IMR-90 (cell line): ENCODE measurements around the gene TNFRSF11A. TPM values are rescaled to one million over a fixed set of nuclear protein-coding genes. Genes with fewer than 3 reads are reported as not detected.

Source experiments
- ATAC-seq: fragments of 200-7000 bp; cut with Tn5 transposase; 2 replicates; pipeline ENCODE4 v1.9.1; 2020; ENCODE audit warnings: low read depth, mild to moderate bottlenecking, moderate library complexity
- BruUV-seq: library from RNA; stranded (reverse); fragments of 400-500 nt; replicated peaks from 2 replicates; lab custom pipeline; 2021; lab: Mats Ljungman, UMichigan
- CTCF ChIA-PET: fragments of 300-600 bp; formaldehyde crosslinking; extraction: SDS; loops from one replicate; lab custom pipeline; 2021; ENCODE audit warnings: antibody characterized with exemption; lab: Yijun Ruan, JAX
- POLR2A ChIA-PET: fragments of 300-600 bp; sonication (Branson Sonifier 250); formaldehyde crosslinking; loops from one replicate; lab custom pipeline; 2022; ENCODE audit warnings: antibody characterized with exemption; ENCODE audit not compliant: unreplicated experiment; lab: Charles Lee
- DNase-seq: peaks from one replicate; pipeline ENCODE4 v3.0.0; 2013
- H2AFZ ChIP-seq: replicated peaks from 2 replicates; pipeline ENCODE3; 2013; ENCODE audit warnings: low read length, mild to moderate bottlenecking; ENCODE audit not compliant: poor library complexity
- H2AK5ac ChIP-seq: 2 replicates; pipeline ENCODE4 v1.6.1; 2013; ENCODE audit warnings: low read depth, low read length, inconsistent platforms
- H2AK9ac ChIP-seq: replicated peaks from 2 replicates; pipeline ENCODE3; 2013; ENCODE audit warnings: mild to moderate bottlenecking, low read depth, low read length, moderate library complexity; ENCODE audit not compliant: poor library complexity
- H2BK120ac ChIP-seq: 2 replicates; pipeline ENCODE4 v1.6.1; 2013; ENCODE audit warnings: low read depth, low read length, inconsistent platforms
- H2BK15ac ChIP-seq: 3 replicates; pipeline ENCODE4 v1.6.1; 2013; ENCODE audit warnings: low read depth, low read length, inconsistent platforms
- H2BK20ac ChIP-seq: 2 replicates; pipeline ENCODE4 v1.6.1; 2013; ENCODE audit warnings: low read depth, mild to moderate bottlenecking, inconsistent platforms, low read length, moderate library complexity
- H2BK5ac ChIP-seq: 2 replicates; pipeline ENCODE4 v1.6.1; 2013; ENCODE audit warnings: mild to moderate bottlenecking, low read depth, low read length, inconsistent platforms; ENCODE audit not compliant: poor library complexity, severe bottlenecking
- H3K14ac ChIP-seq: replicated peaks from 2 replicates; pipeline ENCODE4 v1.6.1; 2013; ENCODE audit warnings: low read depth, low read length, inconsistent platforms
- H3K18ac ChIP-seq: 2 replicates; pipeline ENCODE4 v1.6.1; 2013; ENCODE audit warnings: low read depth, low read length, control low read depth
- H3K23ac ChIP-seq: 2 replicates; pipeline ENCODE4 v1.6.1; 2013; ENCODE audit warnings: low read depth, low read length, inconsistent platforms
- H3K27ac ChIP-seq: 2 replicates; pipeline ENCODE4 v1.5.1; 2013; ENCODE audit warnings: mild to moderate bottlenecking, control low read depth, low read length; ENCODE audit not compliant: insufficient read depth
- H3K27me3 ChIP-seq: 2 replicates; pipeline ENCODE4 v1.6.1; 2013; ENCODE audit warnings: low read length; ENCODE audit not compliant: control insufficient read depth, insufficient read depth
- H3K36me3 ChIP-seq: 2 replicates; pipeline ENCODE4 v1.6.1; 2013; ENCODE audit warnings: low read length, mixed read lengths; ENCODE audit not compliant: control insufficient read depth, insufficient read depth
- H3K4ac ChIP-seq: 2 replicates; pipeline ENCODE4 v1.6.1; 2013; ENCODE audit warnings: low read depth, low read length, inconsistent platforms
- H3K4me1 ChIP-seq: 2 replicates; pipeline ENCODE4 v1.6.1; 2013; ENCODE audit warnings: low read length, mixed read lengths; ENCODE audit not compliant: control insufficient read depth, insufficient read depth
- H3K4me2 ChIP-seq: 2 replicates; pipeline ENCODE4 v1.6.1; 2013; ENCODE audit warnings: low read depth, mild to moderate bottlenecking, control low read depth, low read length, moderate library complexity
- H3K4me3 ChIP-seq: 2 replicates; pipeline ENCODE4 v1.5.1; 2013; ENCODE audit warnings: low read depth, mild to moderate bottlenecking, control low read depth, low read length, moderate library complexity; ENCODE audit not compliant: insufficient read depth
- H3K56ac ChIP-seq: 2 replicates; pipeline ENCODE4 v1.6.1; 2013; ENCODE audit warnings: low read length, inconsistent platforms; ENCODE audit not compliant: insufficient read depth; ENCODE audit errors: extremely low read depth
- H3K79me1 ChIP-seq, 2 experiments: 2 replicates each; pipeline ENCODE4 v1.6.1; 2013; ENCODE audit warnings: low read length in 2 of 2, inconsistent platforms in 1 of 2, low read depth in 1 of 2
- H3K9ac ChIP-seq: 2 replicates; pipeline ENCODE4 v1.6.1; 2013; ENCODE audit warnings: low read depth, low read length, control low read depth
- H3K9me1 ChIP-seq: 2 replicates; pipeline ENCODE4 v1.6.1; 2013; ENCODE audit warnings: low read length, inconsistent platforms; ENCODE audit not compliant: insufficient read depth
- H3K9me3 ChIP-seq: 2 replicates; pipeline ENCODE4 v1.6.1; 2013; ENCODE audit warnings: low read length; ENCODE audit not compliant: control insufficient read depth, insufficient read depth
- H4K20me1 ChIP-seq: 2 replicates; pipeline ENCODE4 v1.6.1; 2013; ENCODE audit warnings: low read length, inconsistent platforms; ENCODE audit not compliant: insufficient read depth
- H4K5ac ChIP-seq: 2 replicates; pipeline ENCODE4 v1.6.1; 2013; ENCODE audit warnings: mild to moderate bottlenecking, low read depth, low read length, control low read depth
- H4K8ac ChIP-seq, 2 experiments: 2 replicates each; pipeline ENCODE4 v1.6.1; 2013; ENCODE audit warnings: low read depth in 2 of 2, low read length in 2 of 2, control low read depth in 1 of 2, inconsistent platforms in 1 of 2
- H4K91ac ChIP-seq: 2 replicates; pipeline ENCODE4 v1.6.1; 2013; ENCODE audit warnings: low read depth, low read length, inconsistent platforms; ENCODE audit not compliant: insufficient read depth
- BHLHE40 ChIP-seq: fragments of 150-350 bp; IDR thresholded peaks from 2 replicates; pipeline ENCODE4 v1.6.1; 2016; ENCODE audit warnings: mild to moderate bottlenecking, low read depth, low read length
- CEBPB ChIP-seq: IDR thresholded peaks from 2 replicates; pipeline ENCODE4 v1.6.1; 2012; ENCODE audit warnings: low read depth, low read length, improper control_type of control experiment
- CHD1 ChIP-seq: IDR thresholded peaks from 2 replicates; pipeline ENCODE4 v1.6.1; 2012; ENCODE audit warnings: low read depth, low read length, improper control_type of control experiment
- ELK1 ChIP-seq: fragments of 150-350 bp; IDR thresholded peaks from 2 replicates; pipeline ENCODE4 v1.6.1; 2016; ENCODE audit warnings: low read depth, mild to moderate bottlenecking, low read length, moderate library complexity, borderline replicate concordance
- FOS ChIP-seq: fragments of 150-350 bp; IDR thresholded peaks from 2 replicates; pipeline ENCODE4 v1.6.1; 2016; ENCODE audit warnings: low read depth, low read length
- MAFK ChIP-seq: IDR thresholded peaks from 2 replicates; pipeline ENCODE4 v1.6.1; 2012; ENCODE audit warnings: low read depth, low read length, improper control_type of control experiment
- MAZ ChIP-seq: IDR thresholded peaks from 2 replicates; pipeline ENCODE4 v1.6.1; 2012; ENCODE audit warnings: low read depth, mild to moderate bottlenecking, low read length, improper control_type of control experiment, moderate library complexity, borderline replicate concordance
- MXI1 ChIP-seq: IDR thresholded peaks from 2 replicates; pipeline ENCODE4 v1.6.1; 2012; ENCODE audit warnings: low read depth, mild to moderate bottlenecking, low read length, moderate library complexity, borderline replicate concordance
- NFE2L2 ChIP-seq: fragments of 150-350 bp; IDR thresholded peaks from 2 replicates; pipeline ENCODE4 v1.6.1; 2016; ENCODE audit warnings: low read depth, mild to moderate bottlenecking, low read length
- POLR2A ChIP-seq: IDR thresholded peaks from 2 replicates; pipeline ENCODE4 v1.6.1; 2012; ENCODE audit warnings: mild to moderate bottlenecking, low read depth, low read length
- RAD21 ChIP-seq: IDR thresholded peaks from 2 replicates; pipeline ENCODE4 v1.6.1; 2012; ENCODE audit warnings: low read length, improper control_type of control experiment
- RCOR1 ChIP-seq: IDR thresholded peaks from 2 replicates; pipeline ENCODE4 v1.6.1; 2012; ENCODE audit warnings: mild to moderate bottlenecking, low read length, improper control_type of control experiment; ENCODE audit not compliant: insufficient replicate concordance
- RFX5 ChIP-seq: IDR thresholded peaks from 2 replicates; pipeline ENCODE4 v1.8.0; 2012; ENCODE audit warnings: low read depth, mild to moderate bottlenecking, low read length, moderate library complexity
- SMC3 ChIP-seq: fragments of 150-350 bp; IDR thresholded peaks from 2 replicates; pipeline ENCODE4 v1.6.1; 2016; ENCODE audit warnings: low read depth, mild to moderate bottlenecking, antibody characterized with exemption, low read length, moderate library complexity
- WGBS, 2 experiments: methylation state at CpG; one replicate each; pipeline versions ENCODE4 v1.1.5 to v1.1.7; 2013; ENCODE audit warnings: missing lambda C conversion rate in 2 of 2; ENCODE audit not compliant: insufficient read length in 1 of 2; ENCODE audit errors: extremely low coverage in 2 of 2; 5-methylcytosine and 5-hydroxymethylcytosine counted together
- dilution Hi-C: fragments of 300-500 bp; cut with HindIII; formaldehyde crosslinking; loops from one replicate; pipeline ENCODE4 v1.14.3; 2018; ENCODE audit warnings: low sequenced_read_pairs; ENCODE audit not compliant: unreplicated experiment
- in situ Hi-C: fragments of 300-500 bp; cut with MboI; formaldehyde crosslinking; loops from 3 replicates; pipeline ENCODE4 v1.14.3; 2019; ENCODE audit warnings: low sequenced_read_pairs, inconsistent platforms, mixed read lengths
- intact Hi-C: fragments of 100-400 bp; cut with micrococcal nuclease; formaldehyde crosslinking; loops from 2 replicates; pipeline ENCODE4 v1.10.0; 2022
- polyA plus RNA-seq, 3 experiments: library from polyadenylated mRNA; depleted of rRNA; stranded (reverse); fragments of >200 nt; gene quantifications; 2 replicates each; pipeline ENCODE4 v1.2.3, GENCODE V29; 2012; ENCODE audit warnings: low replicate concordance in 1 of 3
- total RNA-seq: library from RNA; depleted of rRNA; stranded (reverse); fragments of >200 nt; gene quantifications from 2 replicates; pipeline ENCODE4 v1.2.3, GENCODE V29; 2012
- TF ChIP-seq, protein P1 (sequence below): fragments of 150-350 bp; IDR thresholded peaks from 2 replicates; pipeline ENCODE4 v1.6.1; 2017; ENCODE audit warnings: mild to moderate bottlenecking, antibody characterized with exemption, low read length, low read depth
- TF ChIP-seq, protein P2 (sequence below): conservative IDR thresholded peaks from 2 replicates; pipeline ENCODE4 v1.5.1; 2012; ENCODE audit warnings: mild to moderate bottlenecking, low read depth, low read length, improper control_type of control experiment

Gene TNFRSF11A
- total and polyA plus RNA-seq, 2 of the 4 experiments (the other 2 are of a cell fraction), result under 0.01 TPM; not detected in 1

DNA sequence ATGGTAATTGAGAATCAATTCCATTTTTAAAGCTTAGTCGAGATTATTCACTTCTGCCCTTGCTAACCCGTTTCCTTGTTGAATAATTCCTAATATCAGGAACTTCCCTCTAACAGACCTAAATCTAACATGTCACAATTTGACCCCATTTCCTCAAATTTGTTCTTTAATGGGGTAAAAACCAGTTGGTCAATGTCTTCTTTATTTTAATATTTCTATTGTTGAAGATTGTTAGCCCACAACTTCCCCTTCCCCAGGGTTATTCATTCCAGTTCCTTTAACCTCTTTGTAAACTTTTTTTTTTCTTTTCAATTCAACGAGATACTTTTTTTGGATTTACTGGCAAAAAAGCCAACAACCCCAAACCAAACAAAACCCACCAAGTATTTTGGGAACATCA, 7.3 kb downstream of the TNFRSF11A start:
- Histone ChIP-seq H3K9me3 (no peaks in the 10 kb centered on the region), H3K27me3 (peaks cover 44% of the 10 kb centered on the region), H2AK9ac (no peak overlapping the region), H3K36me3 (no peaks in the 10 kb centered on the region), H3K4me1 (peaks cover 10% of the 10 kb centered on the region), H4K91ac (no peak overlapping the region), H3K4ac (no peak overlapping the region), H3K9ac (no peak overlapping the region), H3K27ac (no peak overlapping the region), H4K8ac (no peak overlapping the region), H3K23ac (no peak overlapping the region), H4K20me1 (peaks cover 4% of the 10 kb centered on the region), H2BK20ac (no peak overlapping the region), H2BK5ac (no peak overlapping the region), H3K79me1 (no peaks in the 10 kb centered on the region), H2AFZ (no peak overlapping the region), H2AK5ac (no peak overlapping the region), H3K56ac (no peak overlapping the region), H2BK15ac (no peak overlapping the region), H4K5ac (no peak overlapping the region), H3K4me2 (no peak overlapping the region), H3K4me3 (no peak overlapping the region), H2BK120ac (no peak overlapping the region), H3K9me1 (no peaks in the 10 kb centered on the region), H3K14ac (no peak overlapping the region), H3K18ac (no peak overlapping the region)
- DNase-seq (no peak), ATAC-seq (no peak)
- dilution Hi-C loops, result no loop called here
- POLR2A ChIA-PET, result no interaction called here
- TF ChIP-seq ELK1 (no peak), RCOR1 (no peak), POLR2A (no peak), MAFK (no peak), CHD1 (no peak), NFE2L2 (no peak), SMC3 (no peak), MXI1 (no peak), BHLHE40 (no peak), RAD21 (no peak), FOS (no peak), RFX5 (no peak), CEBPB (no peak), MAZ (no peak)
- TF ChIP-seq, protein P1, sequence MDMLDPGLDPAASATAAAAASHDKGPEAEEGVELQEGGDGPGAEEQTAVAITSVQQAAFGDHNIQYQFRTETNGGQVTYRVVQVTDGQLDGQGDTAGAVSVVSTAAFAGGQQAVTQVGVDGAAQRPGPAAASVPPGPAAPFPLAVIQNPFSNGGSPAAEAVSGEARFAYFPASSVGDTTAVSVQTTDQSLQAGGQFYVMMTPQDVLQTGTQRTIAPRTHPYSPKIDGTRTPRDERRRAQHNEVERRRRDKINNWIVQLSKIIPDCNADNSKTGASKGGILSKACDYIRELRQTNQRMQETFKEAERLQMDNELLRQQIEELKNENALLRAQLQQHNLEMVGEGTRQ, result no peak
- TF ChIP-seq, protein P2, sequence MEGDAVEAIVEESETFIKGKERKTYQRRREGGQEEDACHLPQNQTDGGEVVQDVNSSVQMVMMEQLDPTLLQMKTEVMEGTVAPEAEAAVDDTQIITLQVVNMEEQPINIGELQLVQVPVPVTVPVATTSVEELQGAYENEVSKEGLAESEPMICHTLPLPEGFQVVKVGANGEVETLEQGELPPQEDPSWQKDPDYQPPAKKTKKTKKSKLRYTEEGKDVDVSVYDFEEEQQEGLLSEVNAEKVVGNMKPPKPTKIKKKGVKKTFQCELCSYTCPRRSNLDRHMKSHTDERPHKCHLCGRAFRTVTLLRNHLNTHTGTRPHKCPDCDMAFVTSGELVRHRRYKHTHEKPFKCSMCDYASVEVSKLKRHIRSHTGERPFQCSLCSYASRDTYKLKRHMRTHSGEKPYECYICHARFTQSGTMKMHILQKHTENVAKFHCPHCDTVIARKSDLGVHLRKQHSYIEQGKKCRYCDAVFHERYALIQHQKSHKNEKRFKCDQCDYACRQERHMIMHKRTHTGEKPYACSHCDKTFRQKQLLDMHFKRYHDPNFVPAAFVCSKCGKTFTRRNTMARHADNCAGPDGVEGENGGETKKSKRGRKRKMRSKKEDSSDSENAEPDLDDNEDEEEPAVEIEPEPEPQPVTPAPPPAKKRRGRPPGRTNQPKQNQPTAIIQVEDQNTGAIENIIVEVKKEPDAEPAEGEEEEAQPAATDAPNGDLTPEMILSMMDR, result no peak
- CTCF ChIA-PET, result no interaction called here
- intact Hi-C loops, result no loop called here
- no TSS peak for BruUV-seq
- in situ Hi-C loops, result no loop called here
- WGBS, 2 experiments, result no CpG with 5 or more reads among the region's 3 CpGs
